Measurements from ENCODE around the gene GMDS. TPM values are rescaled to one million over a fixed set of nuclear protein-coding genes. Genes with fewer than 3 reads are reported as not detected.

The GMDS gene
- total RNA-seq, 2 experiments from 2014 or later, result 36.6 to 42.8 TPM

- ChIA-PET POLR2A (no interaction called here), CTCF (no interaction called here)
- Mint-ChIP-seq H3K9me3 (peaks cover 15% of the 10 kb centered on the region), H3K27ac (no peak overlapping the region), H3K4me1 (ENCODE audit: low read depth) (no peaks in the 10 kb centered on the region), H3K36me3 (ENCODE audit: low read depth) (peaks cover 21% of the 10 kb centered on the region), H3K4me3 (no peak overlapping the region), H3K27me3 (no peaks in the 10 kb centered on the region)
- intact Hi-C loops (cut with micrococcal nuclease), result no loop called here
- ATAC-seq (no peak), DNase-seq (no peak)
- no peak for TF ChIP-seq CTCF (IDR thresholded peaks at IDR 0.05)
Observed at GRCh38 chr6:1832844-1833787, 412.3 kb downstream of the GMDS start.

GRCh38 chr6:1832358-1832757 lies 413.0 kb downstream of the GMDS start:
- no peak for ATAC-seq
- ChIA-PET CTCF (no interaction called here), POLR2A (interaction anchor here (0.6 kb wide), 1 partner anchor 36 kb away, joined by 3 read pairs; no protein-coding TSS in a partner anchor)
- intact Hi-C loops (cut with micrococcal nuclease), result no loop called here
- Mint-ChIP-seq H3K27me3 (no peaks in the 10 kb centered on the region), H3K4me1 (ENCODE audit: low read depth) (no peaks in the 10 kb centered on the region), H3K4me3 (no peak overlapping the region), H3K36me3 (ENCODE audit: low read depth) (peaks cover 26% of the 10 kb centered on the region), H3K9me3 (peaks cover 22% of the 10 kb centered on the region), H3K27ac (no peak overlapping the region)
- no peak for TF ChIP-seq CTCF (IDR thresholded peaks at IDR 0.05)
- DNase-seq, result no peak

GRCh38 chr6:1827984-1828793 lies 417.2 kb downstream of the GMDS start:
- no peaks in the 10 kb centered on the region for H3K4me1 Mint-ChIP-seq (ENCODE audit: low read depth)
- H3K9me3 Mint-ChIP-seq, result peaks cover 22% of the 10 kb centered on the region
- DNase-seq (no peak), ATAC-seq (no peak)
- intact Hi-C loops (cut with micrococcal nuclease), result no loop called here
- no peak for TF ChIP-seq CTCF (IDR thresholded peaks at IDR 0.05)
- H3K27me3 Mint-ChIP-seq, result no peaks in the 10 kb centered on the region
- H3K36me3 Mint-ChIP-seq (ENCODE audit: low read depth), result peaks cover 26% of the 10 kb centered on the region
- H3K27ac Mint-ChIP-seq, result no peak overlapping the region
- ChIA-PET CTCF (no interaction called here), POLR2A (no interaction called here)
- no peak overlapping the region for H3K4me3 Mint-ChIP-seq

- ChIA-PET CTCF (no interaction called here), POLR2A (no interaction called here)
- ATAC-seq (no peak), DNase-seq (no peak)
- Mint-ChIP-seq H3K4me3 (no peak overlapping the region), H3K36me3 (ENCODE audit: low read depth) (peaks cover 18% of the 10 kb centered on the region), H3K4me1 (ENCODE audit: low read depth) (no peaks in the 10 kb centered on the region), H3K9me3 (peaks cover 20% of the 10 kb centered on the region), H3K27me3 (no peaks in the 10 kb centered on the region), H3K27ac (no peak overlapping the region)
- TF ChIP-seq CTCF (IDR thresholded peaks at IDR 0.05), result no peak
- intact Hi-C loops (cut with micrococcal nuclease), result no loop called here
Observed at GRCh38 chr6:1825926-1826325, 419.5 kb downstream of the GMDS start.

- Mint-ChIP-seq H3K4me1 (ENCODE audit: low read depth) (no peaks in the 10 kb centered on the region), H3K27me3 (no peaks in the 10 kb centered on the region), H3K36me3 (ENCODE audit: low read depth) (peaks cover 17% of the 10 kb centered on the region), H3K9me3 (peaks cover 20% of the 10 kb centered on the region), H3K4me3 (no peak overlapping the region), H3K27ac (no peak overlapping the region)
- intact Hi-C loops (cut with micrococcal nuclease), result no loop called here
- POLR2A ChIA-PET, result no interaction called here
- CTCF ChIA-PET, result no interaction called here
- DNase-seq (no peak), ATAC-seq (no peak)
- no peak for TF ChIP-seq CTCF (IDR thresholded peaks at IDR 0.05)
Observed at GRCh38 chr6:1825277-1825676, 420.1 kb downstream of the GMDS start.
